H1 (cell line): ENCODE measurements around the gene RNFT2. TPM values are rescaled to one million over a fixed set of nuclear protein-coding genes. Genes with fewer than 3 reads are reported as not detected.

Experiments used
- CTCF ChIA-PET: fragments of 300-600 bp; sonication (Branson Sonifier 250); formaldehyde crosslinking; loops from one replicate; lab custom pipeline; 2021; ENCODE audit not compliant: partially characterized antibody; lab: Charles Lee
- POLR2A ChIA-PET: fragments of 300-600 bp; sonication (Branson Sonifier 250); formaldehyde crosslinking; loops from one replicate; lab custom pipeline; 2021; ENCODE audit warnings: inconsistent platforms; ENCODE audit not compliant: partially characterized antibody; lab: Charles Lee
- DNase-seq, 2 experiments: peaks; one replicate each; pipeline versions ENCODE4 v3.0.0 to v3.0.0-alpha.2; 2010 to 2022; ENCODE audit warnings: low spot score in 2 of 2, low read depth in 1 of 2, mixed read lengths in 1 of 2
- FAIRE-seq: peaks from 2 replicates; lab custom pipeline; 2011; peaks lifted over from hg19 to GRCh38; lab: Jason Lieb, UNC
- H2AFZ ChIP-seq: 2 replicates; pipeline ENCODE4 v1.8.1; 2012; ENCODE audit warnings: low read length, inconsistent platforms
- H2AK5ac ChIP-seq: 2 replicates; pipeline ENCODE4 v1.6.1; 2013; ENCODE audit warnings: low read depth, low read length
- H2BK120ac ChIP-seq: replicated peaks from 2 replicates; pipeline ENCODE3; 2013; ENCODE audit warnings: low read depth, low read length, inconsistent platforms
- H2BK12ac ChIP-seq: 2 replicates; pipeline ENCODE4 v1.6.1; 2013; ENCODE audit warnings: low read depth, low read length
- H2BK15ac ChIP-seq: 2 replicates; pipeline ENCODE4 v1.6.1; 2013; ENCODE audit warnings: low read length
- H2BK20ac ChIP-seq: 2 replicates; pipeline ENCODE4 v1.6.1; 2013; ENCODE audit warnings: low read length
- H2BK5ac ChIP-seq: 2 replicates; pipeline ENCODE4 v1.6.1; 2013; ENCODE audit warnings: low read depth, low read length
- H3K14ac ChIP-seq: 2 replicates; pipeline ENCODE4 v1.6.1; 2013; ENCODE audit warnings: inconsistent platforms; ENCODE audit not compliant: insufficient read length
- H3K18ac ChIP-seq: 2 replicates; pipeline ENCODE4 v1.6.1; 2013; ENCODE audit warnings: low read length; ENCODE audit errors: extremely low read depth
- H3K23ac ChIP-seq: 2 replicates; pipeline ENCODE4 v1.6.1; 2013; ENCODE audit warnings: inconsistent platforms; ENCODE audit not compliant: insufficient read length
- H3K23me2 ChIP-seq: 2 replicates; pipeline ENCODE4 v1.6.1; 2013; ENCODE audit warnings: low read depth, low read length
- H3K27ac ChIP-seq: 2 replicates; pipeline ENCODE4 v1.6.1; 2011; ENCODE audit warnings: low read depth, low read length, inconsistent platforms
- H3K27me3 ChIP-seq, 4 experiments: replicated peaks in 1 of 4; 1 replicate in 1 of 4; 2 replicates in 3 of 4; pipeline versions ENCODE4 v1.6.1 to v1.8.1; 2011 to 2013; ENCODE audit warnings: low read length in 3 of 4, mild to moderate bottlenecking in 3 of 4, inconsistent platforms in 2 of 4, mixed read lengths in 2 of 4, moderate library complexity in 1 of 4; ENCODE audit not compliant: control insufficient read depth in 3 of 4, insufficient read depth in 3 of 4; ENCODE audit errors: extremely low read depth in 1 of 4
- H3K36me3 ChIP-seq, 4 experiments: 2 replicates each; pipeline versions ENCODE4 v1.6.1 to v1.8.1; 2011 to 2013; ENCODE audit warnings: mild to moderate bottlenecking in 4 of 4, low read length in 3 of 4, moderate library complexity in 2 of 4, control low read depth in 1 of 4, inconsistent platforms in 1 of 4; ENCODE audit not compliant: insufficient read depth in 4 of 4, control insufficient read depth in 2 of 4
- H3K4ac ChIP-seq: replicated peaks from 2 replicates; pipeline ENCODE3; 2013; ENCODE audit warnings: low read length, low read depth, mixed read lengths, inconsistent platforms; ENCODE audit not compliant: insufficient read length
- H3K4me1 ChIP-seq, 4 experiments: replicated peaks in 1 of 4; 1 replicate in 1 of 4; 2 replicates in 3 of 4; pipeline versions ENCODE4 v1.6.1 to v1.8.1; 2011 to 2013; ENCODE audit warnings: low read length in 3 of 4, inconsistent platforms in 2 of 4, mixed read lengths in 1 of 4; ENCODE audit not compliant: insufficient read depth in 4 of 4, control insufficient read depth in 3 of 4
- H3K4me2 ChIP-seq, 2 experiments: 2 replicates each; pipeline versions ENCODE4 v1.6.1 to v1.8.1; 2011 to 2013; ENCODE audit warnings: low read depth in 2 of 2, low read length in 2 of 2, control low read depth in 1 of 2, inconsistent platforms in 1 of 2, mild to moderate bottlenecking in 1 of 2; ENCODE audit not compliant: insufficient read depth in 1 of 2
- H3K4me3 ChIP-seq, 4 experiments: fragments of 200-600, 300-600 bp in 1 of 4; sonication (generic), shearing (Covaris generic), sonication (Bioruptor Twin) in 1 of 4; 2 replicates each; pipeline versions ENCODE4 v1.5.1 to v1.8.1; 2011 to 2016; ENCODE audit warnings: low read length in 4 of 4, low read depth in 3 of 4, control low read depth in 2 of 4, inconsistent platforms in 2 of 4, mild to moderate bottlenecking in 2 of 4, mixed read lengths in 1 of 4, moderate library complexity in 1 of 4; ENCODE audit not compliant: insufficient read depth in 2 of 4; ENCODE audit errors: extremely low read depth in 1 of 4
- H3K56ac ChIP-seq: replicated peaks from 2 replicates; pipeline ENCODE3; 2013; ENCODE audit warnings: low read depth, mild to moderate bottlenecking, mixed read lengths, low read length, inconsistent platforms; ENCODE audit not compliant: insufficient read length
- H3K79me1 ChIP-seq: 2 replicates; pipeline ENCODE4 v1.6.1; 2013; ENCODE audit warnings: low read depth, low read length, control low read depth
- H3K79me2 ChIP-seq, 2 experiments: 2 replicates each; pipeline versions ENCODE4 v1.6.1 to v1.8.1; 2012 to 2013; ENCODE audit warnings: low read length in 2 of 2, mild to moderate bottlenecking in 2 of 2, inconsistent platforms in 1 of 2; ENCODE audit not compliant: insufficient read depth in 2 of 2, control insufficient read depth in 1 of 2
- H3K9ac ChIP-seq, 4 experiments: replicated peaks in 1 of 4; 1 replicate in 1 of 4; 2 replicates in 3 of 4; pipeline versions ENCODE4 v1.6.1 to v1.8.1; 2011 to 2013; ENCODE audit warnings: low read depth in 3 of 4, low read length in 3 of 4, control low read depth in 2 of 4, mild to moderate bottlenecking in 2 of 4, moderate library complexity in 2 of 4, inconsistent platforms in 1 of 4; ENCODE audit errors: extremely low read depth in 1 of 4
- H3K9me3 ChIP-seq, 2 experiments: 2 replicates each; pipeline versions ENCODE4 v1.6.1 to v1.8.1; 2012 to 2013; ENCODE audit warnings: mild to moderate bottlenecking in 2 of 2, moderate library complexity in 2 of 2, control low read depth in 1 of 2, inconsistent platforms in 1 of 2, low read depth in 1 of 2, low read length in 1 of 2, mixed read lengths in 1 of 2; ENCODE audit not compliant: insufficient read depth in 2 of 2
- H4K20me1 ChIP-seq, 2 experiments: replicated peaks in 1 of 2; 2 replicates each; pipeline versions ENCODE3 to v1.8.1; 2011 to 2013; ENCODE audit warnings: inconsistent platforms in 2 of 2, low read length in 2 of 2, mild to moderate bottlenecking in 1 of 2; ENCODE audit not compliant: insufficient read depth in 2 of 2, control insufficient read depth in 1 of 2
- H4K5ac ChIP-seq: 2 replicates; pipeline ENCODE4 v1.6.1; 2013; ENCODE audit warnings: low read length, low read depth, mixed read lengths, inconsistent platforms; ENCODE audit not compliant: insufficient read length
- H4K8ac ChIP-seq: 2 replicates; pipeline ENCODE4 v1.8.0; 2013; ENCODE audit warnings: mild to moderate bottlenecking, moderate library complexity, low read length, inconsistent platforms; ENCODE audit not compliant: insufficient read depth; ENCODE audit errors: extremely low read depth
- H4K91ac ChIP-seq: replicated peaks from 2 replicates; pipeline ENCODE3; 2013; ENCODE audit warnings: low read length, mixed read lengths, inconsistent platforms; ENCODE audit not compliant: insufficient read length
- CREB1 ChIP-seq: IDR thresholded peaks from 2 replicates; pipeline ENCODE4 v1.6.1; 2012; ENCODE audit warnings: inconsistent platforms
- HDAC6 ChIP-seq: IDR thresholded peaks from one replicate; pipeline ENCODE4 v1.7.1; 2012; ENCODE audit warnings: low read depth, mild to moderate bottlenecking, inconsistent platforms, low read length, moderate library complexity
- JUN ChIP-seq: IDR thresholded peaks from 2 replicates; pipeline ENCODE4 v1.6.1; 2011; ENCODE audit warnings: low read depth, mild to moderate bottlenecking, improper control_type of control experiment, low read length
- KDM4A ChIP-seq: IDR thresholded peaks from one replicate; pipeline ENCODE4 v1.7.1; 2012; ENCODE audit warnings: low read depth, mild to moderate bottlenecking, moderate library complexity, low read length, inconsistent platforms; ENCODE audit not compliant: severe bottlenecking
- KDM5A ChIP-seq: fragments of 200-600 bp; IDR thresholded peaks from 2 replicates; pipeline ENCODE4 v1.7.1; 2012; ENCODE audit warnings: mild to moderate bottlenecking, low read length, inconsistent platforms, mixed read lengths
- RAD21 ChIP-seq, 2 experiments: IDR thresholded peaks in 1 of 2; conservative IDR thresholded peaks in 1 of 2; 2 replicates each; pipeline ENCODE4 v1.6.1; 2011; ENCODE audit warnings: low read depth in 2 of 2, low read length in 2 of 2, improper control_type of control experiment in 1 of 2, inconsistent platforms in 1 of 2, mild to moderate bottlenecking in 1 of 2, moderate library complexity in 1 of 2
- SUZ12 ChIP-seq: fragments of 200-600 bp; sonication (generic); IDR thresholded peaks from 2 replicates; pipeline ENCODE4 v1.6.1; 2012; ENCODE audit warnings: mild to moderate bottlenecking, inconsistent platforms, low read length, moderate library complexity, mixed read lengths
- WGBS, 2 experiments: shearing (Covaris generic) in 1 of 2; methylation state at CpG; one replicate each; pipeline versions ENCODE4 v1.1.6 to v1.1.7; 2013 to 2015; ENCODE audit warnings: low lambda C conversion rate in 2 of 2, mixed read lengths in 2 of 2, inconsistent platforms in 1 of 2, low coverage in 1 of 2, missing lambda C conversion rate in 1 of 2; ENCODE audit not compliant: insufficient replicate concordance in 2 of 2, insufficient coverage in 1 of 2, insufficient read length in 1 of 2; ENCODE audit errors: extremely low coverage in 1 of 2, missing lambda C conversion rate in 1 of 2; 5-methylcytosine and 5-hydroxymethylcytosine counted together
- polyA plus RNA-seq, 7 experiments: library from polyadenylated mRNA; depleted of rRNA in 3 of 7; stranded (reverse) in 5 of 7; unstranded in 2 of 7; fragments of >200 nt in 5 of 7; fragments of 200-250 nt in 2 of 7; gene quantifications; 1 replicate in 5 of 7; 2 replicates in 1 of 7; 4 replicates in 1 of 7; pipeline versions ENCODE4 v1.2.1 to v1.2.3, GENCODE V29; 2011 to 2013; ENCODE audit warnings: missing spikeins in 2 of 7, mixed read lengths in 2 of 7
- total RNA-seq: library from RNA; stranded (reverse); fragmentation: NEBNext Ultra II Directional; extraction: Animal tissue kit (Norgen Biotek cat#: 25700); gene quantifications from 2 replicates; pipeline ENCODE4 v1.2.1, GENCODE V29; 2021
- TF ChIP-seq, protein P1 (sequence below): IDR thresholded peaks from 2 replicates; pipeline ENCODE4 v1.6.1; 2011; ENCODE audit warnings: low read length, improper control_type of control experiment
- TF ChIP-seq, protein P2 (sequence below): IDR thresholded peaks from 2 replicates; pipeline ENCODE4 v1.6.1; 2011; ENCODE audit warnings: low read depth, mild to moderate bottlenecking, low read length; ENCODE audit not compliant: insufficient read depth

RNFT2 gene
- total and polyA plus RNA-seq, 2 of the 8 experiments (the other 6 are each of a cell fraction or from before 2014, with no cell fraction given): 14.2 to 33.1 TPM

DNA sequence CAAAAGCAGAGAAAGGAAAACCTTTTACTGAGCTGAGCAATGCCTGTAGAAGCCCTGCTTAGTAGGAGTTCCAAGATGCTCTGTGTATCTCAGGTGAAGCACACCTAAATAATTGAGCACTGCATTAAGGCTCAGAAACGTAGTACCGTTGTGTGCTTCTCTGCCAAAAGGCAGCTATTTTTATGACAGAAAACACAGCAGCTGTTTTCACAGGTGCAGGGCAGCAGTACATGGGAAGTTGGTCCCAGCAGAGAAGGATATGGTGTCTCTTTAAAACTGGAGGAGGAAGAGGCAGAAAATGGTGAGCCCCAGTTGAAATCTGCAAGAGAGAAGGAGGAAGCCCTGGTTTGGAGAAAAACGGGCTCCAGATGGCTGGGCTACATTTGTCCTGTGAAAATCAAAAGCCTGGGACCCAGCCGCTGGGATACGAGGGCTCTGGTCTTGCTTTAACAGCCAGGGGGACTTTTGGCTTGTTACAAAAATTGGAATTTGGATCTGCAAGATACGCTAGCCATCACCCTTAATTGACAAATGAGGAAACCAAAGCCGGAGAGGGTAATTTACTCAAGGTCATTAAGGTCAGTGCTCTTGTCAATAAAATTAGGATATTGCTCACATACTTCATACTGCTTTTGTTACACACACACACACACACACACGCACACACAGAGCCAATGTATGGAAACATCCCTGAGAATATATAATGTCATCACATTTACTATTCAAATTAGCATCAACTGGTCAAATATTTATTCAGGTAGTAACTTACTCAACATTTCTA lies 27.6 kb upstream of the RNFT2 start:
- ChIA-PET CTCF (interaction anchor here (1.6 to 2.3 kb wide), 4 partner anchors 13 to 172 kb away, joined by 3 to 13 read pairs (median 8); no protein-coding TSS in a partner anchor), POLR2A (no interaction called here)
- 82% methylated on average over 8 of the region's 8 CpGs; no CpG with 5 or more reads in 1 of the 2 experiments for WGBS, 2 experiments
- no peak overlapping the region for H3K56ac ChIP-seq
- H2BK120ac ChIP-seq: no peak overlapping the region
- H3K27ac ChIP-seq: no peak overlapping the region
- H3K4me2 ChIP-seq: no peak overlapping the region
- H2AFZ ChIP-seq: no peak overlapping the region
- no peak overlapping the region for H2BK5ac ChIP-seq
- peaks cover 0 to 4% (median 2%) of the 10 kb centered on the region in 4 experiments; a peak in 1 of 7 replicates for H3K4me1 ChIP-seq
- no peak overlapping the region for H4K8ac ChIP-seq
- H3K9me3 ChIP-seq: no peaks in the 10 kb centered on the region
- peaks cover 0 to 3% of the 10 kb centered on the region in 2 experiments for H4K20me1 ChIP-seq
- H4K91ac ChIP-seq: no peak overlapping the region
- H2AK5ac ChIP-seq: no peak overlapping the region
- FAIRE-seq (no peak), DNase-seq (no peak)
- peaks cover 0 to 3% (median 0%) of the 10 kb centered on the region in 4 experiments; a peak in 2 of 8 replicates for H3K36me3 ChIP-seq
- no peak overlapping the region for H3K4me3 ChIP-seq
- H2BK15ac ChIP-seq: no peak overlapping the region
- H3K14ac ChIP-seq: no peak overlapping the region
- no peaks in the 10 kb centered on the region; a peak in 1 of 7 replicates for H3K27me3 ChIP-seq
- H4K5ac ChIP-seq: no peak overlapping the region
- no peaks in the 10 kb centered on the region for H3K79me1 ChIP-seq
- no peaks in the 10 kb centered on the region for H3K23me2 ChIP-seq
- no peak overlapping the region for H3K4ac ChIP-seq
- H3K9ac ChIP-seq: no peak overlapping the region
- no peak overlapping the region for H2BK20ac ChIP-seq
- no peak overlapping the region for H3K18ac ChIP-seq
- H3K79me2 ChIP-seq: no peaks in the 10 kb centered on the region
- H3K23ac ChIP-seq: no peak overlapping the region
- no peak overlapping the region for H2BK12ac ChIP-seq
- TF ChIP-seq HDAC6: no peak
- TF ChIP-seq, protein P1, sequence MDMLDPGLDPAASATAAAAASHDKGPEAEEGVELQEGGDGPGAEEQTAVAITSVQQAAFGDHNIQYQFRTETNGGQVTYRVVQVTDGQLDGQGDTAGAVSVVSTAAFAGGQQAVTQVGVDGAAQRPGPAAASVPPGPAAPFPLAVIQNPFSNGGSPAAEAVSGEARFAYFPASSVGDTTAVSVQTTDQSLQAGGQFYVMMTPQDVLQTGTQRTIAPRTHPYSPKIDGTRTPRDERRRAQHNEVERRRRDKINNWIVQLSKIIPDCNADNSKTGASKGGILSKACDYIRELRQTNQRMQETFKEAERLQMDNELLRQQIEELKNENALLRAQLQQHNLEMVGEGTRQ: no peak
- no peak for TF ChIP-seq JUN
- no peak for TF ChIP-seq RAD21 (IDR thresholded peaks at IDR 0.05 in 1 of 2, conservative IDR thresholded peaks at IDR 0.05 in 1 of 2; ENCODE audit: low read depth in 2 of 2, low read length in 2 of 2)
- TF ChIP-seq KDM5A: no peak
- TF ChIP-seq CREB1: no peak
- TF ChIP-seq SUZ12: no peak
- no peak for TF ChIP-seq KDM4A
- TF ChIP-seq, protein P2, sequence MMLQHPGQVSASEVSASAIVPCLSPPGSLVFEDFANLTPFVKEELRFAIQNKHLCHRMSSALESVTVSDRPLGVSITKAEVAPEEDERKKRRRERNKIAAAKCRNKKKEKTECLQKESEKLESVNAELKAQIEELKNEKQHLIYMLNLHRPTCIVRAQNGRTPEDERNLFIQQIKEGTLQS: no peak
